ENCODE measurements around the gene CNGA4.

GRCh38 chr11:6214530-6214929 lies 24.4 kb upstream of the CNGA4 start:
- TF ChIP-seq, protein P1, sequence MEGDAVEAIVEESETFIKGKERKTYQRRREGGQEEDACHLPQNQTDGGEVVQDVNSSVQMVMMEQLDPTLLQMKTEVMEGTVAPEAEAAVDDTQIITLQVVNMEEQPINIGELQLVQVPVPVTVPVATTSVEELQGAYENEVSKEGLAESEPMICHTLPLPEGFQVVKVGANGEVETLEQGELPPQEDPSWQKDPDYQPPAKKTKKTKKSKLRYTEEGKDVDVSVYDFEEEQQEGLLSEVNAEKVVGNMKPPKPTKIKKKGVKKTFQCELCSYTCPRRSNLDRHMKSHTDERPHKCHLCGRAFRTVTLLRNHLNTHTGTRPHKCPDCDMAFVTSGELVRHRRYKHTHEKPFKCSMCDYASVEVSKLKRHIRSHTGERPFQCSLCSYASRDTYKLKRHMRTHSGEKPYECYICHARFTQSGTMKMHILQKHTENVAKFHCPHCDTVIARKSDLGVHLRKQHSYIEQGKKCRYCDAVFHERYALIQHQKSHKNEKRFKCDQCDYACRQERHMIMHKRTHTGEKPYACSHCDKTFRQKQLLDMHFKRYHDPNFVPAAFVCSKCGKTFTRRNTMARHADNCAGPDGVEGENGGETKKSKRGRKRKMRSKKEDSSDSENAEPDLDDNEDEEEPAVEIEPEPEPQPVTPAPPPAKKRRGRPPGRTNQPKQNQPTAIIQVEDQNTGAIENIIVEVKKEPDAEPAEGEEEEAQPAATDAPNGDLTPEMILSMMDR (IDR thresholded peaks at IDR 0.05) = no peak
- TF ChIP-seq NR3C1 (IDR thresholded peaks at IDR 0.05) = no peak
- no peak for TF ChIP-seq ESRRA (IDR thresholded peaks at IDR 0.05; ENCODE audit: borderline replicate concordance, low read length)
- TF ChIP-seq, protein P2, sequence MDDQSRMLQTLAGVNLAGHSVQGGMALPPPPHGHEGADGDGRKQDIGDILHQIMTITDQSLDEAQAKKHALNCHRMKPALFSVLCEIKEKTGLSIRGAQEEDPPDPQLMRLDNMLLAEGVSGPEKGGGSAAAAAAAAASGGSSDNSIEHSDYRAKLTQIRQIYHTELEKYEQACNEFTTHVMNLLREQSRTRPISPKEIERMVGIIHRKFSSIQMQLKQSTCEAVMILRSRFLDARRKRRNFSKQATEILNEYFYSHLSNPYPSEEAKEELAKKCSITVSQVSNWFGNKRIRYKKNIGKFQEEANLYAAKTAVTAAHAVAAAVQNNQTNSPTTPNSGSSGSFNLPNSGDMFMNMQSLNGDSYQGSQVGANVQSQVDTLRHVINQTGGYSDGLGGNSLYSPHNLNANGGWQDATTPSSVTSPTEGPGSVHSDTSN (IDR thresholded peaks at IDR 0.05) = no peak
- TF ChIP-seq GATA3 (IDR thresholded peaks at IDR 0.05; ENCODE audit: borderline replicate concordance) = no peak
- TF ChIP-seq, protein P3, sequence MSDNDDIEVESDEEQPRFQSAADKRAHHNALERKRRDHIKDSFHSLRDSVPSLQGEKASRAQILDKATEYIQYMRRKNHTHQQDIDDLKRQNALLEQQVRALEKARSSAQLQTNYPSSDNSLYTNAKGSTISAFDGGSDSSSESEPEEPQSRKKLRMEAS (IDR thresholded peaks at IDR 0.05) = no peak
- no peak for TF ChIP-seq RCOR1 (IDR thresholded peaks at IDR 0.05; ENCODE audit: low read depth, low read length)
- no peak for TF ChIP-seq HOXA7 (CRISPR knock-in tag; IDR thresholded peaks at IDR 0.05)
- TF ChIP-seq HEYL (CRISPR knock-in tag; IDR thresholded peaks at IDR 0.05) = no peak
- TF ChIP-seq RNF2 (IDR thresholded peaks at IDR 0.05; ENCODE audit: borderline replicate concordance, low read depth) = no peak
- TF ChIP-seq HOXB5 (CRISPR knock-in tag; IDR thresholded peaks at IDR 0.05) = no peak

Measured in A549 (cell line).